GM12878 (cell line): ENCODE data around the gene PARP1. TPM values are rescaled to one million over a fixed set of nuclear protein-coding genes. Genes with fewer than 3 reads are reported as not detected.

Source experiments
- ATAC-seq: fragments of 200-7000 bp; cut with Tn5 transposase; 3 replicates; pipeline ENCODE4 v1.9.1; 2020; ENCODE audit warnings: mild to moderate bottlenecking, moderate library complexity
- BruUV-seq: library from RNA; stranded (reverse); fragments of 400-500 nt; replicated peaks from 2 replicates; lab custom pipeline; 2021; lab: Mats Ljungman, UMichigan
- CTCF ChIA-PET: fragments of 300-600 bp; sonication (Branson Sonifier 250); formaldehyde crosslinking; extraction: SDS; loops from one replicate; lab custom pipeline; 2021; ENCODE audit warnings: inconsistent platforms; lab: Yijun Ruan, JAX
- POLR2A ChIA-PET: fragments of 350-600 bp; formaldehyde crosslinking; extraction: SDS; loops from one replicate; lab custom pipeline; 2021; ENCODE audit warnings: inconsistent platforms; lab: Charles Lee
- RAD21 ChIA-PET: fragments of 300-600 bp; sonication (Branson Sonifier 250); formaldehyde crosslinking; loops from one replicate; lab custom pipeline; 2023; ENCODE audit warnings: antibody characterized with exemption; ENCODE audit not compliant: unreplicated experiment; lab: Charles Lee
- SMC1A ChIA-PET: fragments of 300-600 bp; sonication (Branson Sonifier 250); formaldehyde crosslinking; loops from one replicate; lab custom pipeline; 2023; ENCODE audit not compliant: unreplicated experiment, uncharacterized antibody; lab: Charles Lee
- DNase-seq: peaks from one replicate; pipeline ENCODE4 v3.0.0-alpha.2; 2011; ENCODE audit warnings: low read depth, low spot score
- FAIRE-seq: peaks from 3 replicates; lab custom pipeline; 2011; peaks lifted over from hg19 to GRCh38; lab: Jason Lieb, UNC
- H2AFZ ChIP-seq: 2 replicates; pipeline ENCODE4 v1.6.0; 2011; ENCODE audit warnings: low read depth, low read length, control low read depth; ENCODE audit not compliant: control insufficient read depth
- H3K27ac ChIP-seq: 2 replicates; pipeline ENCODE4 v1.5.1; 2011; ENCODE audit warnings: control low read depth; ENCODE audit not compliant: control insufficient read depth, insufficient read depth
- H3K27me3 ChIP-seq, 2 experiments: replicated peaks in 1 of 2; 2 replicates each; pipeline versions ENCODE4 v1.6.0 to v1.6.1; 2011; ENCODE audit warnings: low read length in 1 of 2; ENCODE audit not compliant: control insufficient read depth in 2 of 2, insufficient read depth in 2 of 2
- H3K36me3 ChIP-seq, 2 experiments: 2 replicates each; pipeline ENCODE4 v1.5.1; 2011; ENCODE audit warnings: low read length in 1 of 2; ENCODE audit not compliant: control insufficient read depth in 2 of 2, insufficient read depth in 2 of 2
- H3K4me1 ChIP-seq: 2 replicates; pipeline ENCODE4 v1.6.1; 2011; ENCODE audit warnings: mild to moderate bottlenecking, low read length, moderate library complexity, mixed read lengths; ENCODE audit not compliant: control insufficient read depth, insufficient read depth
- H3K4me2 ChIP-seq: 2 replicates; pipeline ENCODE4 v1.6.0; 2011; ENCODE audit warnings: control low read depth; ENCODE audit not compliant: control insufficient read depth, insufficient read depth
- H3K4me3 ChIP-seq: fragments of 200-600 bp; sonication (generic); 2 replicates; pipeline ENCODE4 v1.5.1; 2016
- H3K79me2 ChIP-seq: 2 replicates; pipeline ENCODE4 v1.6.0; 2011; ENCODE audit warnings: low read length; ENCODE audit not compliant: control insufficient read depth, insufficient read depth
- H3K9ac ChIP-seq: 2 replicates; pipeline ENCODE4 v1.8.0; 2011; ENCODE audit warnings: low read length, control low read depth, mixed read lengths; ENCODE audit not compliant: control insufficient read depth, insufficient read depth
- H3K9me3 ChIP-seq: replicated peaks from 3 replicates; pipeline ENCODE4 v1.5.1; 2011; ENCODE audit warnings: mild to moderate bottlenecking, low read length; ENCODE audit not compliant: control insufficient read depth, insufficient read depth
- H4K20me1 ChIP-seq: 2 replicates; pipeline ENCODE4 v1.6.0; 2011; ENCODE audit not compliant: control insufficient read depth, insufficient read depth
- PRDM15 ChIP-seq: fragments of 450-650 bp; formaldehyde crosslinking; IDR thresholded peaks from 2 replicates; pipeline ENCODE4 v1.4.0; 2020; ENCODE audit warnings: mild to moderate bottlenecking, moderate library complexity
- SKIL ChIP-seq: fragments of 450-650 bp; IDR thresholded peaks from 2 replicates; pipeline ENCODE4 v1.6.1; 2017; ENCODE audit warnings: mild to moderate bottlenecking, low read depth, inconsistent platforms; ENCODE audit not compliant: poor library complexity, severe bottlenecking
- SMAD1 ChIP-seq: fragments of 450-650 bp; IDR thresholded peaks from 2 replicates; pipeline ENCODE4 v1.6.1; 2018; ENCODE audit warnings: mild to moderate bottlenecking, low read depth; ENCODE audit not compliant: partially characterized antibody
- SRF ChIP-seq, 2 experiments: IDR thresholded peaks; 2 replicates each; pipeline ENCODE4 v1.6.1; 2011; ENCODE audit warnings: low read depth in 2 of 2, low read length in 2 of 2, mild to moderate bottlenecking in 1 of 2, moderate library complexity in 1 of 2
- WGBS: methylation state at CpG from one replicate; pipeline ENCODE4 v1.1.6; 2016; ENCODE audit warnings: low lambda C conversion rate; ENCODE audit not compliant: insufficient replicate concordance, insufficient coverage; ENCODE audit errors: missing lambda C conversion rate; 5-methylcytosine and 5-hydroxymethylcytosine counted together
- in situ Hi-C: fragments of 300-500 bp; cut with MboI; formaldehyde crosslinking; loops from 9 replicates; pipeline ENCODE4 v1.14.3; 2018; ENCODE audit warnings: mixed read lengths
- intact Hi-C: fragments of 100-400 bp; cut with micrococcal nuclease; formaldehyde crosslinking; loops from one replicate; pipeline ENCODE4 v1.14.2; 2022; ENCODE audit not compliant: unreplicated experiment
- polyA plus RNA-seq, 11 experiments: library from polyadenylated mRNA; depleted of rRNA in 4 of 11; unstranded in 6 of 11; stranded (reverse) in 5 of 11; fragments of >200 nt; fragmentation: Nextera tagmentation in 4 of 11; fragmentation: Illumina TruSeq in 1 of 11; extraction: Ambion mirVana in 4 of 11; extraction: Trizol in 1 of 11; gene quantifications; 1 replicate in 1 of 11; 2 replicates in 10 of 11; pipeline versions ENCODE4 v1.2.1 to v1.2.3, GENCODE V29; 2011 to 2016; ENCODE audit warnings: inconsistent platforms in 2 of 11, missing spikeins in 2 of 11, low read depth in 1 of 11
- total RNA-seq, 4 experiments: library from RNA; depleted of rRNA in 3 of 4; stranded (reverse); fragments of >200 nt in 3 of 4; fragmentation: Illumina TruSeq in 1 of 4; extraction: Trizol in 1 of 4; gene quantifications; 2 replicates each; pipeline versions ENCODE4 v1.2.1 to v1.2.3, GENCODE V29; 2013 to 2021

Gene PARP1
- total and polyA plus RNA-seq, 10 of the 15 experiments (the other 5 are each of a cell fraction or from before 2014, with no cell fraction given): 113 to 287 (median 265) TPM

GRCh38 chr1:226417830-226418546, 10.1 kb upstream of the PARP1 start:
- Histone ChIP-seq H3K4me1 (no peaks in the 10 kb centered on the region), H3K9ac (no peak overlapping the region), H3K27me3 (no peaks in the 10 kb centered on the region; a peak in 1 of 4 replicates), H2AFZ (no peak overlapping the region), H4K20me1 (no peaks in the 10 kb centered on the region), H3K79me2 (no peaks in the 10 kb centered on the region), H3K4me3 (no peak overlapping the region), H3K27ac (no peak overlapping the region), H3K9me3 (no peaks in the 10 kb centered on the region), H3K36me3 (no peaks in the 10 kb centered on the region), H3K4me2 (no peak overlapping the region)
- ATAC-seq (no peak), FAIRE-seq (no peak), DNase-seq (no peak)
- in situ Hi-C loops: no loop called here
- 63% methylated on average over 3 of the region's 4 CpGs for WGBS
- intact Hi-C loops: no loop called here
- POLR2A ChIA-PET: interaction anchor here (0.6 kb wide), 1 partner anchor 109 kb away, joined by 3 read pairs; no protein-coding TSS in a partner anchor
- BruUV-seq: no TSS peak
- TF ChIP-seq SKIL: no peak
- no peak for TF ChIP-seq PRDM15 (CRISPR knock-in tag)
- no peak for TF ChIP-seq SRF (IDR thresholded peaks at IDR 0.05; ENCODE audit: low read depth in 2 of 2, low read length in 2 of 2)
- no peak for TF ChIP-seq SMAD1
- RAD21 ChIA-PET: no interaction called here
- CTCF ChIA-PET: no interaction called here
- SMC1A ChIA-PET: no interaction called here
